Muscle layer of colon (tissue), 2 donors: ENCODE results near the gene WWOX.

Experiments
- H3K27ac ChIP-seq: one replicate; pipeline ENCODE4 v1.7.0; 2013; ENCODE audit warnings: low read depth, mild to moderate bottlenecking, low read length, moderate library complexity
- H3K27me3 ChIP-seq, 2 donors: one replicate each; pipeline ENCODE4 v1.7.0; 2013; ENCODE audit warnings: low read length in 2 of 2, mild to moderate bottlenecking in 2 of 2; ENCODE audit not compliant: insufficient read depth in 2 of 2, control insufficient read depth in 1 of 2
- H3K36me3 ChIP-seq: one replicate; pipeline ENCODE4 v1.7.0; 2013; ENCODE audit warnings: mild to moderate bottlenecking, low read length; ENCODE audit not compliant: insufficient read depth
- H3K4me1 ChIP-seq: one replicate; pipeline ENCODE4 v1.7.0; 2013; ENCODE audit warnings: mild to moderate bottlenecking, low read length; ENCODE audit not compliant: insufficient read depth
- H3K4me3 ChIP-seq, 2 donors: one replicate each; pipeline ENCODE4 v1.7.0; 2013; ENCODE audit warnings: low read length in 2 of 2, low read depth in 1 of 2, mild to moderate bottlenecking in 1 of 2, moderate library complexity in 1 of 2
- H3K9ac ChIP-seq: one replicate; pipeline ENCODE4 v1.7.0; 2013; ENCODE audit warnings: low read length
- H3K9me3 ChIP-seq: one replicate; pipeline ENCODE4 v1.7.0; 2013; ENCODE audit warnings: mild to moderate bottlenecking, low read length
- donor health status: abdominal sarcoma.
- donor health status: Adenocarcinoma of cecum.

WWOX gene

GRCh38 chr16:78746718-78747117 lies 647.3 kb downstream of the WWOX start:
- Histone ChIP-seq H3K9ac (no peak overlapping the region), H3K27ac (no peak overlapping the region), H3K4me1 (peaks cover 12% of the 10 kb centered on the region), H3K4me3 (no peak overlapping the region), H3K36me3 (no peaks in the 10 kb centered on the region), H3K9me3 (no peaks in the 10 kb centered on the region), H3K27me3 (no peaks in the 10 kb centered on the region)

GRCh38 chr16:78748220-78748929 lies 648.9 kb downstream of the WWOX start:
- H3K9ac ChIP-seq, result no peak overlapping the region
- no peaks in the 10 kb centered on the region for H3K27me3 ChIP-seq

GRCh38 chr16:78749745-78750268 lies 650.4 kb downstream of the WWOX start:
- no peak overlapping the region for H3K9ac ChIP-seq
- no peaks in the 10 kb centered on the region for H3K9me3 ChIP-seq
- peaks cover 11% of the 10 kb centered on the region for H3K4me1 ChIP-seq
- no peaks in the 10 kb centered on the region for H3K27me3 ChIP-seq
- H3K27ac ChIP-seq, result no peak overlapping the region
- H3K36me3 ChIP-seq, result no peaks in the 10 kb centered on the region
- H3K4me3 ChIP-seq, result no peak overlapping the region

More at GRCh38 chr16:78748220-78748929, 648.9 kb downstream of the WWOX start:
- Histone ChIP-seq H3K4me1 (peaks cover 12% of the 10 kb centered on the region), H3K4me3 (no peak overlapping the region), H3K9me3 (no peaks in the 10 kb centered on the region), H3K27ac (no peak overlapping the region), H3K36me3 (no peaks in the 10 kb centered on the region)

- Histone ChIP-seq H3K27ac (no peak overlapping the region), H3K9ac (no peak overlapping the region), H3K9me3 (no peaks in the 10 kb centered on the region), H3K4me3 (no peak overlapping the region), H3K36me3 (no peaks in the 10 kb centered on the region), H3K27me3 (no peaks in the 10 kb centered on the region), H3K4me1 (peaks cover 3% of the 10 kb centered on the region)
These were observed 651.2 kb downstream of the WWOX start for GRCh38 chr16:78750611-78751010.

GRCh38 chr16:78751601-78752000 lies 652.1 kb downstream of the WWOX start:
- Histone ChIP-seq H3K27ac (no peak overlapping the region), H3K36me3 (no peaks in the 10 kb centered on the region), H3K4me1 (no peaks in the 10 kb centered on the region), H3K9ac (no peak overlapping the region), H3K9me3 (no peaks in the 10 kb centered on the region), H3K4me3 (no peak overlapping the region), H3K27me3 (no peaks in the 10 kb centered on the region)

- Histone ChIP-seq H3K27me3 (no peaks in the 10 kb centered on the region), H3K4me1 (no peaks in the 10 kb centered on the region), H3K36me3 (no peaks in the 10 kb centered on the region), H3K4me3 (no peak overlapping the region), H3K9me3 (no peaks in the 10 kb centered on the region), H3K27ac (no peak overlapping the region), H3K9ac (no peak overlapping the region)
These were observed 655.3 kb downstream of the WWOX start for GRCh38 chr16:78754713-78755112.

- no peak overlapping the region for H3K27ac ChIP-seq
- no peak overlapping the region for H3K9ac ChIP-seq
- H3K4me1 ChIP-seq, result no peaks in the 10 kb centered on the region
- no peaks in the 10 kb centered on the region for H3K27me3 ChIP-seq
- no peaks in the 10 kb centered on the region for H3K36me3 ChIP-seq
- no peaks in the 10 kb centered on the region for H3K9me3 ChIP-seq
- no peak overlapping the region for H3K4me3 ChIP-seq
These were observed 656.6 kb downstream of the WWOX start for GRCh38 chr16:78755751-78756661.

- Histone ChIP-seq H3K4me1 (peaks cover 4% of the 10 kb centered on the region), H3K9ac (no peak overlapping the region), H3K9me3 (no peaks in the 10 kb centered on the region), H3K27ac (no peak overlapping the region), H3K27me3 (no peaks in the 10 kb centered on the region), H3K36me3 (no peaks in the 10 kb centered on the region), H3K4me3 (no peak overlapping the region)
These were observed 660.1 kb downstream of the WWOX start for GRCh38 chr16:78759596-78759995.

- H3K27ac ChIP-seq, result no peak overlapping the region
- no peak overlapping the region for H3K9ac ChIP-seq
- no peaks in the 10 kb centered on the region for H3K27me3 ChIP-seq
These were observed 661.2 kb downstream of the WWOX start for GRCh38 chr16:78760611-78761010.

GRCh38 chr16:78761427-78761826 lies 662.0 kb downstream of the WWOX start:
- Histone ChIP-seq H3K9me3 (no peaks in the 10 kb centered on the region), H3K4me1 (peaks cover 4% of the 10 kb centered on the region), H3K9ac (no peak overlapping the region), H3K4me3 (no peak overlapping the region), H3K27me3 (no peaks in the 10 kb centered on the region), H3K27ac (no peak overlapping the region), H3K36me3 (no peaks in the 10 kb centered on the region)

More at GRCh38 chr16:78760611-78761010, 661.2 kb downstream of the WWOX start:
- Histone ChIP-seq H3K9me3 (no peaks in the 10 kb centered on the region), H3K4me3 (no peak overlapping the region), H3K4me1 (peaks cover 4% of the 10 kb centered on the region), H3K36me3 (no peaks in the 10 kb centered on the region)

GRCh38 chr16:78762222-78762621 lies 662.8 kb downstream of the WWOX start:
- no peak overlapping the region for H3K27ac ChIP-seq
- no peaks in the 10 kb centered on the region for H3K36me3 ChIP-seq
- no peaks in the 10 kb centered on the region for H3K27me3 ChIP-seq
- H3K9me3 ChIP-seq, result no peaks in the 10 kb centered on the region
- H3K9ac ChIP-seq, result no peak overlapping the region
- no peak overlapping the region for H3K4me3 ChIP-seq
- peaks cover 4% of the 10 kb centered on the region for H3K4me1 ChIP-seq
